ENCODE results near the gene TFF3.

The TFF3 gene

DNA sequence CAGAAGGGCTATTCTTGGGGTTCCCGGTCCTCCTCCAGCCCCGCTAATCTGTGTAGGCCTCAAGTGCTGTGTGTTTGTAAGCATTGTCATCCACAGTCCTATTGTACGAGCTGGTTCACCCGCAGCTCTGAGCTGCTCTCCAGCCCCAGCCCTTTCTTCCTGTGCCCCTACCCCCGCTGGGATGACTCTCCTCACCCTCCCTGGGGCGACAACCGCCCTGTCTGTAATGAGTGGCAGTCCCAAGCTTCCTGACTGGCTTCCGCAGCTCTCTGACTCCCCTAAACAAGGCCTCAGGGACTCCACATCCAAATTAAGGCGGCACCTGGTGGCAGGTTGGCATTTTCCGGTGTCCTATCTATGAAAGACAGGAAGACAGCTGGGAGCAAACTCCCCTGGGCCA, 45.8 kb downstream of the TFF3 start:
- H3K36me3 ChIP-seq (ENCODE audit: insufficient read depth, low read length) = no peaks in the 10 kb centered on the region
- DNase-seq (ENCODE audit: low read depth, low spot score) = no peak
- H3K4me3 ChIP-seq = no peak overlapping the region
- no peaks in the 10 kb centered on the region for H3K9me3 ChIP-seq (ENCODE audit: low read depth, low read length)
- no peak overlapping the region for H3K27ac ChIP-seq
- TF ChIP-seq FOXP2 (optimal IDR thresholded peaks at IDR 0.05; ENCODE audit: control extremely low read depth, extremely low read length, insufficient read depth) = no peak
- TF ChIP-seq EZH2 (IDR thresholded peaks at IDR 0.05) = no peak
- TF ChIP-seq POLR2AphosphoS5 (IDR thresholded peaks at IDR 0.05; ENCODE audit: borderline replicate concordance, low read depth, low read length) = no peak
- no peak overlapping the region for H3K9ac ChIP-seq (ENCODE audit: insufficient read length)

DNA sequence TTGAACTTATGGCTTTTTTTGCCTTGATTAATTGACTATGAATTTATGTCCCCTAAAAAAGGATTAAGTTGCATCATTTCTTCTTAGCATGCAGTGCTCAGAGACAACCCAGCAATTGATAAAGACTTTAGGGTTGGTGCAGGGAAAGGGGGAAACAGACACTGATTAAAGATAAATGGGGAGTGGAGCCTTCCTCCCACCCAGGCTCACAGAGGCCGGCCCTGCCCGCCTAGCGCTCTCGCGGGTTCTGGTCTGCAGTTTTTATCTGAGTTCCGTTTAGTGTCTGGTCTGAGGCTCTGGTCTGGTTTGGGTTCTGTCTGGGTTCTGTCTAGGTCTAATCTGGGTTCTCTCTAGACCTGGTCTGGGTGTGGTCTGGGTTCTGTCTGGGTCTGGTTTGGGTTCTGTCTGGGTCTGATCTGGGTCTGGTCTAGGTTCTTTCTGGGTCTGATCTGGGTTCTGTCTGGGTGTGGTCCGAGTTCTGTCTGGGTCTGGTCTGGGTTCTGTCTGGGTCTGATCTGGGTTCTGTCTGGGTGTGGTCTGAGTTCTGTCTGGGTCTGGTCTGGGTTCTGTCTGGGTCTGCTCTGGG, 48.1 kb downstream of the TFF3 start:
- Histone ChIP-seq H3K27ac (no peak overlapping the region), H3K4me3 (no peak overlapping the region), H3K9ac (ENCODE audit: insufficient read length) (no peak overlapping the region), H3K36me3 (ENCODE audit: insufficient read depth, low read length) (no peaks in the 10 kb centered on the region), H3K9me3 (ENCODE audit: low read depth, low read length) (no peaks in the 10 kb centered on the region)
- no peak for TF ChIP-seq FOXP2 (optimal IDR thresholded peaks at IDR 0.05; ENCODE audit: control extremely low read depth, extremely low read length, insufficient read depth)
- no peak for TF ChIP-seq EZH2 (IDR thresholded peaks at IDR 0.05)
- no peak for DNase-seq (ENCODE audit: low read depth, low spot score)

GRCh38 chr21:42265231-42265812, 49.9 kb downstream of the TFF3 start:
- no peak for DNase-seq (ENCODE audit: low read depth, low spot score)
- H3K9me3 ChIP-seq (ENCODE audit: low read depth, low read length) = no peaks in the 10 kb centered on the region
- H3K27ac ChIP-seq = no peak overlapping the region
- H3K36me3 ChIP-seq (ENCODE audit: insufficient read depth, low read length) = no peaks in the 10 kb centered on the region
- no peak for TF ChIP-seq EZH2 (IDR thresholded peaks at IDR 0.05)
- no peak for TF ChIP-seq POLR2AphosphoS5 (IDR thresholded peaks at IDR 0.05; ENCODE audit: borderline replicate concordance, low read depth, low read length)
- no peak for TF ChIP-seq FOXP2 (optimal IDR thresholded peaks at IDR 0.05; ENCODE audit: control extremely low read depth, extremely low read length, insufficient read depth)
- no peak overlapping the region for H3K9ac ChIP-seq (ENCODE audit: insufficient read length)
- H3K4me3 ChIP-seq = no peak overlapping the region

- no peaks in the 10 kb centered on the region for H3K36me3 ChIP-seq (ENCODE audit: insufficient read depth, low read length)
- no peaks in the 10 kb centered on the region for H3K9me3 ChIP-seq (ENCODE audit: low read depth, low read length)
- no peak overlapping the region for H3K27ac ChIP-seq
- no peak for TF ChIP-seq EZH2 (IDR thresholded peaks at IDR 0.05)
- no peak for TF ChIP-seq FOXP2 (optimal IDR thresholded peaks at IDR 0.05; ENCODE audit: control extremely low read depth, extremely low read length, insufficient read depth)
- no peak for TF ChIP-seq POLR2AphosphoS5 (IDR thresholded peaks at IDR 0.05; ENCODE audit: borderline replicate concordance, low read depth, low read length)
- no peak overlapping the region for H3K9ac ChIP-seq (ENCODE audit: insufficient read length)
- H3K4me3 ChIP-seq = no peak overlapping the region
- DNase-seq (ENCODE audit: low read depth, low spot score) = no peak
Measured at GRCh38 chr21:42264245-42265195, 50.7 kb downstream of the TFF3 start.

DNA sequence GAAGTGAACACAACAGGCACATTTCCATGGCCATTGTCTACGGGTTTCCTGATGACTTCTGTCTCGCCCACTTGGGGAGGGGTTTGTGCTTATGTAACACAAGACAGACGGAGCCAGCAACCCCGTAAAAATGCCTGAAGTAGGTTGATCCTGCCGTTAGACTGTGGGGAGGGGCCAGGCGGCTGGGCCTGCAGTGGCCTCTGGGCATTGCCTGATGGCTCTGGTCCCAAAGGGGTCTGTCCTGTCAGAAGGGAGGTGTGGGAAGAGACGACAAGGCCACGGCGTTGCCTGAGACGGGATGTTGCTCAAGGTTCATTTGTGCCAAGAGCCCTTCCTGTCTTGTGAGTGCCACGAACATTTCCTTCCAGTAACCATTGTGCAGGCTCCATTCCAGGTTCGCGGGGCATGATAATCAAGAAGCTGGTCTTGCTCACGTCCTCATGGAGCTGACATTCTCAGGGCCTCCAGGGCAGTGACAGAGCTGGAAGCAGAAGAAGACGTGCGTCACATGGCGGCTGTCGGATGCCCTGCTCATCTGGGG, 51.5 kb downstream of the TFF3 start:
- H3K36me3 ChIP-seq (ENCODE audit: insufficient read depth, low read length) = no peaks in the 10 kb centered on the region

GRCh38 chr21:42262831-42263231, 52.4 kb downstream of the TFF3 start:
- no peak overlapping the region for H3K9ac ChIP-seq (ENCODE audit: insufficient read length)
- H3K9me3 ChIP-seq (ENCODE audit: low read depth, low read length) = no peaks in the 10 kb centered on the region
- H3K4me3 ChIP-seq = no peak overlapping the region
- H3K27ac ChIP-seq = no peak overlapping the region
- H3K36me3 ChIP-seq (ENCODE audit: insufficient read depth, low read length) = no peaks in the 10 kb centered on the region
- no peak for DNase-seq (ENCODE audit: low read depth, low spot score)
- no peak for TF ChIP-seq EZH2 (IDR thresholded peaks at IDR 0.05)
- no peak for TF ChIP-seq POLR2AphosphoS5 (IDR thresholded peaks at IDR 0.05; ENCODE audit: borderline replicate concordance, low read depth, low read length)
- no peak for TF ChIP-seq FOXP2 (optimal IDR thresholded peaks at IDR 0.05; ENCODE audit: control extremely low read depth, extremely low read length, insufficient read depth)

More for the DNA sequence above, 51.5 kb downstream of the TFF3 start:
- Histone ChIP-seq H3K27ac (peak overlapping the region; percentile 65), H3K4me3 (0 out of 2 replicates have a peak overlapping the region, but pooled peaks have one; percentile 13), H3K9ac (ENCODE audit: insufficient read length) (peak overlapping the region; percentile 12), H3K9me3 (ENCODE audit: low read depth, low read length) (no peaks in the 10 kb centered on the region)
- no peak for DNase-seq (ENCODE audit: low read depth, low spot score)
- no peak for TF ChIP-seq POLR2AphosphoS5 (IDR thresholded peaks at IDR 0.05; ENCODE audit: borderline replicate concordance, low read depth, low read length)
- TF ChIP-seq EZH2 (IDR thresholded peaks at IDR 0.05) = no peak
- TF ChIP-seq FOXP2 (optimal IDR thresholded peaks at IDR 0.05; ENCODE audit: control extremely low read depth, extremely low read length, insufficient read depth) = no peak

GRCh38 chr21:42261829-42262200, 53.4 kb downstream of the TFF3 start:
- H3K4me3 ChIP-seq = no peak overlapping the region
- no peaks in the 10 kb centered on the region for H3K9me3 ChIP-seq (ENCODE audit: low read depth, low read length)
- DNase-seq (ENCODE audit: low read depth, low spot score) = no peak
- no peaks in the 10 kb centered on the region for H3K36me3 ChIP-seq (ENCODE audit: insufficient read depth, low read length)
- TF ChIP-seq POLR2AphosphoS5 (IDR thresholded peaks at IDR 0.05; ENCODE audit: borderline replicate concordance, low read depth, low read length) = no peak
- no peak for TF ChIP-seq EZH2 (IDR thresholded peaks at IDR 0.05)
- no peak for TF ChIP-seq FOXP2 (optimal IDR thresholded peaks at IDR 0.05; ENCODE audit: control extremely low read depth, extremely low read length, insufficient read depth)
- H3K9ac ChIP-seq (ENCODE audit: insufficient read length) = no peak overlapping the region
- H3K27ac ChIP-seq = no peak overlapping the region

All from SK-N-MC (cell line).